ENCODE measurements around the gene TSNAXIP1.
"Not testable (repeated sequence)": the region's sequence is repeated elsewhere in the genome, so short reads cannot be mapped to it uniquely, and the experiment has no call there.

TSNAXIP1 gene

DNA sequence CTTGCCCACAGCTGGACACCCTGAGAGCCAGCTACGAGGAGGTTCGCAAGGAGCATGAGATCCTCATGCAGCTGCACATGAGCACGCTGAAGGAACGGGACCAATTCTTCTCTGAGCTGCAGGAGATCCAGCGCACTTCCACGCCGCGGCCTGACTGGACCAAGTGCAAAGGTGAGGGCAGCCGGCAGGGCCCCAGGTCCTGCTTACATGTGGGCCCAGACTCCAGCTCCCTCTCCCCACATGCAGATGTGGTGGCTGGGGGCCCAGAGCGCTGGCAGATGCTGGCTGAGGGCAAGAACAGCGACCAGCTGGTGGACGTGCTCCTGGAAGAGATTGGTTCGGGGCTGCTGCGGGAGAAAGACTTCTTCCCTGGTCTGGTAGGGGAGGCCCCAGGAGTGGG, 19.2 kb downstream of the TSNAXIP1 start:
- Histone ChIP-seq H3K4me1 (ENCODE audit: insufficient read depth, poor library complexity, severe bottlenecking) (no peaks in the 10 kb centered on the region), H3K27me3 (ENCODE audit: insufficient read depth, poor library complexity, severe bottlenecking) (no peaks in the 10 kb centered on the region), H3K36me3 (ENCODE audit: low read depth) (peaks cover 9% of the 10 kb centered on the region; the same call in 1 of the 2 replicates), H3K9me3 (ENCODE audit: severe bottlenecking) (no peaks in the 10 kb centered on the region), H3K4me3 (ENCODE audit: severe bottlenecking) (no peak overlapping the region), H3K27ac (ENCODE audit: poor library complexity, severe bottlenecking) (no peak overlapping the region)
- ATAC-seq (ENCODE audit: low read depth) (no peak), DNase-seq (ENCODE audit: low spot score) (no peak)
- TF ChIP-seq, protein P1, sequence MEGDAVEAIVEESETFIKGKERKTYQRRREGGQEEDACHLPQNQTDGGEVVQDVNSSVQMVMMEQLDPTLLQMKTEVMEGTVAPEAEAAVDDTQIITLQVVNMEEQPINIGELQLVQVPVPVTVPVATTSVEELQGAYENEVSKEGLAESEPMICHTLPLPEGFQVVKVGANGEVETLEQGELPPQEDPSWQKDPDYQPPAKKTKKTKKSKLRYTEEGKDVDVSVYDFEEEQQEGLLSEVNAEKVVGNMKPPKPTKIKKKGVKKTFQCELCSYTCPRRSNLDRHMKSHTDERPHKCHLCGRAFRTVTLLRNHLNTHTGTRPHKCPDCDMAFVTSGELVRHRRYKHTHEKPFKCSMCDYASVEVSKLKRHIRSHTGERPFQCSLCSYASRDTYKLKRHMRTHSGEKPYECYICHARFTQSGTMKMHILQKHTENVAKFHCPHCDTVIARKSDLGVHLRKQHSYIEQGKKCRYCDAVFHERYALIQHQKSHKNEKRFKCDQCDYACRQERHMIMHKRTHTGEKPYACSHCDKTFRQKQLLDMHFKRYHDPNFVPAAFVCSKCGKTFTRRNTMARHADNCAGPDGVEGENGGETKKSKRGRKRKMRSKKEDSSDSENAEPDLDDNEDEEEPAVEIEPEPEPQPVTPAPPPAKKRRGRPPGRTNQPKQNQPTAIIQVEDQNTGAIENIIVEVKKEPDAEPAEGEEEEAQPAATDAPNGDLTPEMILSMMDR (IDR thresholded peaks at IDR 0.05; ENCODE audit: poor library complexity, severe bottlenecking) = no peak

DNA sequence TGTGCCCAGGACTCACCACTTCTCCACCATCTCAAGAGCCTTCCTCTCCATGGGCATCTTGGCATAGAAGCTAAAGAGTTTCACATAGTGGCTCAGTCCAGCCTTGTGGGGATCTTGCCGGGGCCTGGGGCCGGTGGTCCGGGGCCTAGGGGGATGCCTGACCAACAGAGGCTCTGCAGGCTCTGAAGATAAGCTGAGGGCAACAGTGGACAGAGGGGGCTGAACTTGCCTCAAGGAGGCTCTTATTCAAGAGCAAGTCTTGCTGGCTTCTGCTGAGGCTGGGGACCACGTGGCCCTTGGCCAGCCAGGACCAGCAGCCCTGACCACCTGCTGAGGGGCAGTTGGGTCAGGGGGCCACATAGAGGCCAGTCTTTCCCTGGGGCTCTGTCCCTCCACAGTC, 22.0 kb downstream of the TSNAXIP1 start:
- DNase-seq (ENCODE audit: low spot score) (no peak), ATAC-seq (ENCODE audit: low read depth) (no peak)
- no peaks in the 10 kb centered on the region for H3K27me3 ChIP-seq (ENCODE audit: insufficient read depth, poor library complexity, severe bottlenecking)
- TF ChIP-seq, protein P1 (IDR thresholded peaks at IDR 0.05; ENCODE audit: poor library complexity, severe bottlenecking) = no peak
- H3K4me3 ChIP-seq (ENCODE audit: severe bottlenecking) = no peak overlapping the region
- H3K36me3 ChIP-seq (ENCODE audit: low read depth) = peaks cover 16% of the 10 kb centered on the region
- no peaks in the 10 kb centered on the region for H3K9me3 ChIP-seq (ENCODE audit: severe bottlenecking)
- H3K4me1 ChIP-seq (ENCODE audit: insufficient read depth, poor library complexity, severe bottlenecking) = no peaks in the 10 kb centered on the region
- no peak overlapping the region for H3K27ac ChIP-seq (ENCODE audit: poor library complexity, severe bottlenecking)

DNA sequence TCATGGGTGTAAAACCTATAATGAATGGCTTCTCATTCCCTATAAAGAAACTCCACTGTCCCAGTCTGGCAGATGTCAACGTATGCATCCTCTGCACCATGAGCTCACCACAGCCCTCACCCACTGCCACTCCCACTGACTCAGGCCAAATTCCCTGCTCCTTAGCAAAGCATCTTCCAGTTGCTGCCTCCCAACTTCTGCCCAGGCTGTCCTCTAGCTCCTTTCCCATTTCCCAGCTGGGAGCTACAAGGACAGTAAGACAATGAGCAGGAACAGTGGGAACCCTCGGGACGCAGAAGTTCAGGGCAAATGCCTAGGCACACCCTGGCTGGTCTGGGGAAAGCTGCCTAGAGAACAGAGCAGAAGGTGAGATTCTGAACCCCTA, 26.3 kb downstream of the TSNAXIP1 start:
- DNase-seq (ENCODE audit: low spot score) (no peak), ATAC-seq (ENCODE audit: low read depth) (peak; percentile 75)
- H3K4me3 ChIP-seq (ENCODE audit: severe bottlenecking) = peak overlapping the region; percentile 75
- no peaks in the 10 kb centered on the region for H3K4me1 ChIP-seq (ENCODE audit: insufficient read depth, poor library complexity, severe bottlenecking)
- no peaks in the 10 kb centered on the region for H3K9me3 ChIP-seq (ENCODE audit: severe bottlenecking)
- H3K36me3 ChIP-seq (ENCODE audit: low read depth) = peaks cover 16% of the 10 kb centered on the region
- no peaks in the 10 kb centered on the region for H3K27me3 ChIP-seq (ENCODE audit: insufficient read depth, poor library complexity, severe bottlenecking)
- TF ChIP-seq, protein P1 (IDR thresholded peaks at IDR 0.05; ENCODE audit: poor library complexity, severe bottlenecking) = no peak
- peak overlapping the region; percentile 39 for H3K27ac ChIP-seq (ENCODE audit: poor library complexity, severe bottlenecking)

DNA sequence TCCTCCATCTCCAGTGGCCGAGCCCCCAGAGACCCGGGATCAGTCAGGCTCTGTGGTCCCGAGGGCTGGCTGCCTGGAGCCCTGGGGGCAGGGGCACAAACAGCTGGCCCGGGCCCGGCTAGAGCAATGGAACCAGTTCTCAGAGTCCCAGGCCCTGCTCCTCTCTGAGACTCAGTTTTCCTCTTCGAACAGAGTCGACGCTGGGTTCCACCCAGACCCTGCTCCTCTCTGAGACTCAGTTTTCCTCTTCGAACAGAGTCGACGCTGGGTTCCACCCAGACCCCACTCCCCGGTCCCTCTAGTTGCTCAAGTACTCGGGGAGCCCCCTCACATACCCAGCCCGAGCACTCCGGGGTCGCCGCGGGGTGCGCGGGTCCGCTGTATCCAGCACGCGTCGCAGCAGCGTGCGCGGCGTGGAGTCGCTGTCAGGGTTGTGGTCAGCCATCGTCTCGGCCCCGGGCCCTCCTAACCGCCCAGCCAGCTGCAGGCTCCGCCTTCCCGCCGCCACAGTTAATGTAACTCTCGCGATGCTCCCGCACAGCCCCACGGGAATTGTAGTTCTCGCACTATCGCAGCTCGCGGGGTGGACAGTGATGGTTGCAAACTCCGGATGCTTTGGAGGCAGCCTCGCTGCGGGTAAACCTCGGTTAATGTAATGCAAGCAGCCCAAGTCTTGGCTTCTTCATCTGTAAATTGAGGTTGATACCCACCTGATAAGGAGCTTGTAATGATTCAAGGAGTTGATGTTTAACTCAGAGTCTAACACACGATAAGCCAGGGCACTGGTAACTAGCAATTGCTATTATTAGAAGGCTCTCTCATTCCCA, 26.9 kb downstream of the TSNAXIP1 start:
- Histone ChIP-seq H3K27ac (ENCODE audit: poor library complexity, severe bottlenecking) (peak overlapping the region; percentile 39), H3K27me3 (ENCODE audit: insufficient read depth, poor library complexity, severe bottlenecking) (no peaks in the 10 kb centered on the region), H3K4me3 (ENCODE audit: severe bottlenecking) (peak overlapping the region; percentile 75), H3K9me3 (ENCODE audit: severe bottlenecking) (no peaks in the 10 kb centered on the region), H3K4me1 (ENCODE audit: insufficient read depth, poor library complexity, severe bottlenecking) (no peaks in the 10 kb centered on the region), H3K36me3 (ENCODE audit: low read depth) (peaks cover 16% of the 10 kb centered on the region)
- TF ChIP-seq, protein P1 (IDR thresholded peaks at IDR 0.05; ENCODE audit: poor library complexity, severe bottlenecking) = no peak
- DNase-seq (ENCODE audit: low spot score) (peak; percentile 89), ATAC-seq (ENCODE audit: low read depth) (peak; percentile 96)

DNA sequence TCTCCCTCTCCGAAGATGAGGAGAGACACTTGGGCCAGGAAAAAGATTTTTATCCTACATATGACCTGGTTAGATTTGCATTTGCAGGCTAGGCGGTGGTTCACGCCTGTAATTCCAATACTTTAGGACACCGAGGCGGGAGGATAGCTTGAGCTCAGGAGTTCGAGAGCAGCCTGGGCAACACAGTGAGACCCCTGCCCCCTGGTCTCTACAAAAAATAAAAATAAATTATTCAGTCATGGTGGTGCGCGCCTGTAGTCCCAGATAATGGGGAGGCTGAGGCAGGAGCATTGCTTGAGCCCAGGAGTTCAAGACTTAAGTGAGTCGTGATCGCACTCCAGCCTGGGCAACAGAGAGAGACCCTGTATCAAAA, 27.5 kb downstream of the TSNAXIP1 start:
- DNase-seq (ENCODE audit: low spot score) (no peak), ATAC-seq (ENCODE audit: low read depth) (no peak)
- H3K9me3 ChIP-seq (ENCODE audit: severe bottlenecking) = no peaks in the 10 kb centered on the region
- TF ChIP-seq, protein P1 (IDR thresholded peaks at IDR 0.05; ENCODE audit: poor library complexity, severe bottlenecking) = no peak
- no peaks in the 10 kb centered on the region for H3K27me3 ChIP-seq (ENCODE audit: insufficient read depth, poor library complexity, severe bottlenecking)
- no peak overlapping the region for H3K27ac ChIP-seq (ENCODE audit: poor library complexity, severe bottlenecking)
- H3K4me3 ChIP-seq (ENCODE audit: severe bottlenecking) = peak overlapping the region; percentile 75
- no peaks in the 10 kb centered on the region for H3K4me1 ChIP-seq (ENCODE audit: insufficient read depth, poor library complexity, severe bottlenecking)
- peaks cover 16% of the 10 kb centered on the region for H3K36me3 ChIP-seq (ENCODE audit: low read depth)

DNA sequence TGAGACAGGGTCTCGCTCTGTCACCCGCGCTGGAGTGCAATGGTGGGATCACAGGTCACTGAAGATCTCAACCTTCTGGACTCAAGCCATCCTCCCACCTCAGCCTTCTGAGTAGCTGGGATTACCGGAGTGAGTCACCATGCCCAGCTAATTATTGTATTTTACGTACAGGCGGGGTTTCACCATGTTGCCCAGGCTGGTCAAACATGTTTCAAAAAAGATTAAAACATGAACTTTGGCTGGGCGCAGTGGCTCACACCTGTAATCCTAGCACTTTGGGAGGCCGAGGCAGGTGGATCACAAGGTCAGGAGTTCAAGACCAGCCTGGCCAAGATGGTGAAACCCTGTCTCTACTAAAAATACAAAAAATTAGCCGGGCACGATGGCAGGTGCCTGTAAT, 30.5 kb downstream of the TSNAXIP1 start:
- not testable (repeated sequence) for H3K36me3 ChIP-seq (ENCODE audit: low read depth)

More for the DNA sequence above, 30.5 kb downstream of the TSNAXIP1 start:
- not testable (repeated sequence) for H3K9me3 ChIP-seq (ENCODE audit: severe bottlenecking); H3K4me3 ChIP-seq (ENCODE audit: severe bottlenecking); H3K27me3 ChIP-seq (ENCODE audit: insufficient read depth, poor library complexity, severe bottlenecking); H3K4me1 ChIP-seq (ENCODE audit: insufficient read depth, poor library complexity, severe bottlenecking); ATAC-seq (ENCODE audit: low read depth); H3K27ac ChIP-seq (ENCODE audit: poor library complexity, severe bottlenecking); DNase-seq (ENCODE audit: low spot score)
